ENCODE results near the gene ARF1. TPM values are rescaled to one million over a fixed set of nuclear protein-coding genes. Genes with fewer than 3 reads are reported as not detected.

The ARF1 gene
- total RNA-seq, 4 donors from 2014 or later = 165 to 340 (median 203) TPM

GRCh38 chr1:228134591-228134990, 52.1 kb downstream of the ARF1 start:
- H3K27ac ChIP-seq = no peak overlapping the region
- H3K4me1 ChIP-seq = no peaks in the 10 kb centered on the region
- intact Hi-C loops (cut with DNase I; ENCODE audit: low total_unique reads) = no loop called here
- H3K9me3 ChIP-seq = no peaks in the 10 kb centered on the region
- H3K36me3 ChIP-seq = no peaks in the 10 kb centered on the region
- H3K27me3 ChIP-seq = no peaks in the 10 kb centered on the region
- DNase-seq = no peak
- TF ChIP-seq POLR2A (IDR thresholded peaks at IDR 0.05) = no peak
- TF ChIP-seq CTCF (IDR thresholded peaks at IDR 0.05) = no peak
- no peak overlapping the region for H3K4me3 ChIP-seq

DNA sequence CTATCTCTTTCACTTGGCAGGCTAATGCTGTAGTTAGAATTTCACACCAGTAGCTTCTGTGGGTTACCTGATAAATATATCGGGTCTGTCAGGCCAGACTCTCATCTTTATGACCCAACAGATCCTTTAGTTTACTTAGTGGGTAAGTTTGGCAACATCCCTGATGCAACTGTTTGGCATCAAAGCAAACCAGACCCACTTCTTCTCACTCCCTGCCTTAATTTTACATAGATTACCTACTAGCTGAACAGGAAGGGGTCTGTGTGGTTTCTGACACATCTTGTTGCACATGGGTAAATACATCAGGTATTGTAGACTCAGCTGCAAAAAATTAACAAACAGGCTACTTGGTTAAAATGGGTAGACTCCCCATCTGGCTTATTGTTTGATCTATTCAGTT, 54.4 kb downstream of the ARF1 start:
- TF ChIP-seq CTCF (IDR thresholded peaks at IDR 0.05) (no peak), POLR2A (IDR thresholded peaks at IDR 0.05) (no peak)
- Histone ChIP-seq H3K27ac (no peak overlapping the region), H3K4me1 (peaks cover 0 to 11% of the 10 kb centered on the region in 2 donors), H3K4me3 (no peak overlapping the region), H3K36me3 (no peaks in the 10 kb centered on the region), H3K9me3 (no peaks in the 10 kb centered on the region), H3K27me3 (no peaks in the 10 kb centered on the region)
- intact Hi-C loops (cut with DNase I; ENCODE audit: low total_unique reads) = no loop called here
- no peak for DNase-seq

- peak overlapping the region; percentile 87 to 96 for H3K27ac ChIP-seq
- H3K9me3 ChIP-seq = no peaks in the 10 kb centered on the region
- TF ChIP-seq CTCF (IDR thresholded peaks at IDR 0.05) = no peak
- TF ChIP-seq POLR2A (IDR thresholded peaks at IDR 0.05) = no peak
- intact Hi-C loops (cut with DNase I; ENCODE audit: low total_unique reads) = no loop called here
- H3K36me3 ChIP-seq = no peaks in the 10 kb centered on the region
- peaks cover 0 to 26% of the 10 kb centered on the region in 2 donors for H3K4me1 ChIP-seq
- no peaks in the 10 kb centered on the region for H3K27me3 ChIP-seq
- DNase-seq = no peak
- peak overlapping the region; percentile 78 to 99 for H3K4me3 ChIP-seq
Measured at GRCh38 chr1:228139406-228139930, 57.0 kb downstream of the ARF1 start.

- peak in 3 of 4 experiments; percentile 35 to 73 (median 44) for TF ChIP-seq CTCF (IDR thresholded peaks at IDR 0.05)
- peak; percentile 91 to 99 for TF ChIP-seq POLR2A (IDR thresholded peaks at IDR 0.05)
- H3K27me3 ChIP-seq = no peaks in the 10 kb centered on the region
- intact Hi-C loops (cut with DNase I; ENCODE audit: low total_unique reads) = no loop called here
Measured at GRCh38 chr1:228139931-228140723, 57.6 kb downstream of the ARF1 start, which contains the start of gene GUK1. Gene GUK1, plus strand, starts transcription at chr1:228140279. Its CDS starts 24 bp downstream, at chr1:228140303.

DNA sequence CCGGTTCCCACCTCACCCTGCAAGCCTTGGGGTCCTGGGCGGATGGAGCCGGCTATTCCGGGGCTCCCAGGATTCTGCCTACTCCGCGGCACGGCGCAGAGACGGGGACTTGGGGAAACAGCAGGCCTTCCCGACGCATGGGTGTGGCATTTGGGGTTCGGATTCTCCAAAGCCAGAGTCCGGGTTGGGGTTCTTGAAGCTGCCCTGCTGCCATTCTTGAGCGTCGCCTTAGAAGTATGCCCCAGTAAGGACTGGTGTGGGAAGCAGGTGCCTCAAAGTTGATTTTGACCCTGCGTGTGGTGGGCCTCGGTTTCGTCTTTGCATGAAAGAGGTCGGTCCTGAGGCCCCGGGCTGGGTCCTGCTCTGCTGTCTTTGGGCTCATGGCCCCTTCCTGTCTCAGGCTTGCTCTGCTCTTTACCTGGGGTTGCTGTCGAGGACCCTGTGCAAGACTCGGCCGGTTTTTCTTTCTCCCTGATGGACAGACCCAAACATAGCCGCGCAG, 58.3 kb downstream of the ARF1 start:
- H3K9me3 ChIP-seq = no peaks in the 10 kb centered on the region
- TF ChIP-seq POLR2A (IDR thresholded peaks at IDR 0.05) (no peak), CTCF (IDR thresholded peaks at IDR 0.05) (no peak)
- intact Hi-C loops (cut with DNase I; ENCODE audit: low total_unique reads) = no loop called here
- DNase-seq = no peak
- H3K27ac ChIP-seq = peak overlapping the region; percentile 87 to 96
- H3K36me3 ChIP-seq = no peaks in the 10 kb centered on the region
- H3K4me1 ChIP-seq = peaks cover 0 to 26% of the 10 kb centered on the region in 2 donors
- no peaks in the 10 kb centered on the region for H3K27me3 ChIP-seq
- H3K4me3 ChIP-seq = peak overlapping the region; percentile 78 to 99

More at GRCh38 chr1:228139931-228140723, 57.6 kb downstream of the ARF1 start, which contains the start of gene GUK1:
- H3K4me3 ChIP-seq = peak within 1 kb of the TSS; percentile 78 to 99
- peaks cover 0 to 26% of the 10 kb centered on the region in 2 donors for H3K4me1 ChIP-seq
- DNase-seq = peak; percentile 99 to 100
- no peaks in the 10 kb centered on the region for H3K9me3 ChIP-seq
- H3K36me3 ChIP-seq = no peaks in the 10 kb centered on the region
- peak within 1 kb of the TSS; percentile 87 to 96 for H3K27ac ChIP-seq
